HuH-7.5 (cell line): ENCODE results near the gene FKBP1A.

Experiments
- DNase-seq: peaks from one replicate; pipeline ENCODE4 v3.0.0; 2011; ENCODE audit warnings: low spot score

FKBP1A gene

DNA sequence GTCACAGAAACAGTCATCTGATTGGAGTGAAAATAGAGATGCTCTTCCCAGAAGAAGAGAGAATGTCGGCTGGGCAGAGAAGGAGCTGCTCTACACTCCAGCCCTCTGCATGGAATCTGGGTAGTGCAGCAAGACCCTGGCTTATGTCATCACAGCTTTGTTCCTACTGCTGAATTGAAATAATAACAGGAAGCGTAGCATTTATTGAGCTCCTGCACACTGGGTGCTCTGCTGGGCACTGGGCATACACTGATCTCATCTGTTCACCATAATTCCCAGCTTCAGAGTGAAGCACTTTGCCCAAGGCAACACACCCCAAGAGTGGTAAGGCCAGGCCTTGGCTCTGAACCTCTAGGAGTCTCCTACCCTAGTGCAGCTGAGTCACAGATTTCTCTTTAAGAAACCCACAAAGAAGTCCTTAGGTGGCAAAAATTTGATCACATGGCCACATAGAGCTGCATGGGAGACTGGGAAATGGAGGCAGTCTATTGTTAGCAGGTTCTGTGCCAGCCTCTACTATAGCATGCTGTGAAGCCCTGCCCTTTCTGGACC is 60.0 kb downstream of the FKBP1A start:
- no peak for DNase-seq

DNA sequence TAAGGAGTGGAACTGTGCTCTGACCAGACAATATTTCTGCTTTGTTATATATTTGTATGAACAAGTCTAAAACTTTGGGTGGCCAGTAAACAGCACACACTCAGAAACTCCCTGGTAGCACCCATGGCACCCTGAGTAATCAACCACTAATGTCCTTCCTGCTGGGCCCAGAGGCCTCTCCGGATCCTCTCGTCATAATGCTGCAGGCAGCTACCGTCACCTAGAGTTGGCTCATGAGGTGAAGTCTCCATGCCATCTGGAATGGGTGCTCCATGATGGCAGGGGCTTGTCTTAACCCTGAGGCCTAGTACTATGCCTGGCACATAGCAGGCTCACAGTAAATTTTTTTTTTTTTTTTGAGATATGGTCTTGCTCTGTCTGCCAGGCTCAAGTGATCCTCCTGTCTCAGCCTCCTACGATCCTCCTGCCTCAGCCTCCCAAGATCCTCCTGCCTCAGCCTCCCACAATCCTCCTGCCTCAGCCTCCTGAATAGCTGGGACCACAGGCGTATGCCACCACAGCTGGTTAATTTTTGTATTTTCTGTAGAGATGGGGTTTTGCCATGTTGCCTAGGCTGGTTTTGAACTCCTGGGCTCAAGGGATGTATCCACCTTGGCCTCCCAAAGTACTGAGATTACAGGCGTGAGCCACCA is 60.9 kb downstream of the FKBP1A start:
- DNase-seq, result no peak

DNA sequence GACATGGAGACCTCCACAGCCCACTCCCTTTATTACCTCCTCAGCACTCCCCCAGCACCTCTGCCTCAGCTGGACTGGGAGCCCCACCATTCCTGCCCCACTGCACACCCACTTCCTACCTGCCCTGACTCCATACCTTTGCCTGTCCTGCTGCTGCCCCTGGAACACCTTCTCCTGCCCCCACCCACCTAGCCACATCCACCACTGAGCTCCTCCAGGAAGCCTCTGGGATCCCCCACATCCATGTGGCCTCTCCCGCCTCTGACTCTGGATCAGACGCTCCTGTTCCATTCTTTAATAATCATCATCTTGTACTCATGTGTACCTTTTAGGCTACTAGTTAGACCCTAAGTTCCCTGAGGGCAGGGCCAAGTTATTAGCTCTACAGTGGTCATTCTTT is 61.8 kb downstream of the FKBP1A start:
- DNase-seq, result no peak

DNA sequence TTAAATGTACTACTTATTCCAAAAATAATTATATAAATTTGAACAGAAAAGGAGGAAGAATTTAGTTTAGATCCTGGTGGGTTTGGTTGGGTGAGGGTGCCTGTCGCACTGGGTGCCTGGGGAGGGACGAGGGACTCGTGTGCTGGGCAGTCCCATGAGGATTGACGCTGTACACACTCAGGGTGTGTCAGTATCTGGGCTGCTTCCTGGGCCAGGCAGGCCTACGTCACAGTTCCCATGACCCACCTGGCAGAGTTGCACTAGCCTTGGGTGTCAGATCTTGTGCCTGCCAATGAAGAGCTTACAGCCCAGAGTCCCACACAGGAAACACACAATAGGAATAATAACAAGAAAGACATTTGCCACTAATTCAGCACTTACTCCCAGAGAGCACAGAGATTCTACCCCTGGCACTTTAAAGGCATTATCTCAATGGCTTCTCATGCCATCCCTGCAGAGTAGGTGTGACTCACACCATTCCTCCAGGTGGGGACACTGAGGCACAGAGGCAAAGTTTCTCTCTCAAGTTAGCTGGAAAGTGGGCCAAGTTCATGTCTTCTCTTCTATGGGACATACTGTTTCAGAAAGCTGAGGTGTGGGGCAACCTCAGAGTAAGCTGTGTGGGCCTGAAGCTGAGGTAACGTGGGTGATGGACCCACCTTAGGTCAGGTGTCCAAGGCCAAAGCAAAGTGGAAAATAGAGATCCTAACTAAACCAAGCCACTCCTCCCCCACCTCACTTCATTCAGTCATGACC is 62.6 kb downstream of the FKBP1A start:
- DNase-seq, result no peak

DNA sequence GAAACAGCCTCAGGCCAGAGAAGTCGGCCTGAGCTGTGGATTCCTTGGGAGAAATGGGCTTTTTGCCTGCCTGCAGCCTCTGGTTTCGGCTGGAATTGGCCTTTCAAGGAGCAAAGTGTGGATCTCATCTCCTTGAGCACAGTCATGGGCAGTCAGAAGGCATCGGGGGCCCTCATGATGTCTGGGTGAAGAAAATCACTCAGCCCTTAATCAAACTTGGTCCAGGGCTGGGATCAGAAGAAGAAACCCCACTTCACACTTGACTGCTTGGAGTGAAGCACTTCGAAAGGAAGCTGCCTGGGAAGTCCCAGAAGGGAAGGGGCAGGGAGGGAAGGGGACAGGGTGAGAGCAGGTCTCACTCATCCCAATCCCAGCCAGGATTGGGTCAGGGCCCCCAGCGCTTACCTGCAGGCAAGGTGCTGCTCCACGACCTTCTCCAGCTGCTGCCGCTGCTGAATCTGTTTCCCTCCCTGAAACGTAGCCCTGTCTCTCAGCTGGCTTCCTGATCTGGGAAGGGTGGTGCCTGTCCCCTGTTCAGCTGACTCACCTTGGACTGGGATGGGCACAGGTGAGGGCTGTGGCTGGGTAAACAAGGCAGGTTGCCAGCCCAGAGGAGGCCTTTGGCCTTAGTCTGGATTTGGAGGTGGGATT is 64.0 kb downstream of the FKBP1A start, which contains the start of gene SDCBP2:
Gene SDCBP2 (minus strand): TSS at position 460 of the 651 bp plus-strand sequence. CDS start 8,723 bp downstream, outside the sequence.
- DNase-seq, result no peak

DNA sequence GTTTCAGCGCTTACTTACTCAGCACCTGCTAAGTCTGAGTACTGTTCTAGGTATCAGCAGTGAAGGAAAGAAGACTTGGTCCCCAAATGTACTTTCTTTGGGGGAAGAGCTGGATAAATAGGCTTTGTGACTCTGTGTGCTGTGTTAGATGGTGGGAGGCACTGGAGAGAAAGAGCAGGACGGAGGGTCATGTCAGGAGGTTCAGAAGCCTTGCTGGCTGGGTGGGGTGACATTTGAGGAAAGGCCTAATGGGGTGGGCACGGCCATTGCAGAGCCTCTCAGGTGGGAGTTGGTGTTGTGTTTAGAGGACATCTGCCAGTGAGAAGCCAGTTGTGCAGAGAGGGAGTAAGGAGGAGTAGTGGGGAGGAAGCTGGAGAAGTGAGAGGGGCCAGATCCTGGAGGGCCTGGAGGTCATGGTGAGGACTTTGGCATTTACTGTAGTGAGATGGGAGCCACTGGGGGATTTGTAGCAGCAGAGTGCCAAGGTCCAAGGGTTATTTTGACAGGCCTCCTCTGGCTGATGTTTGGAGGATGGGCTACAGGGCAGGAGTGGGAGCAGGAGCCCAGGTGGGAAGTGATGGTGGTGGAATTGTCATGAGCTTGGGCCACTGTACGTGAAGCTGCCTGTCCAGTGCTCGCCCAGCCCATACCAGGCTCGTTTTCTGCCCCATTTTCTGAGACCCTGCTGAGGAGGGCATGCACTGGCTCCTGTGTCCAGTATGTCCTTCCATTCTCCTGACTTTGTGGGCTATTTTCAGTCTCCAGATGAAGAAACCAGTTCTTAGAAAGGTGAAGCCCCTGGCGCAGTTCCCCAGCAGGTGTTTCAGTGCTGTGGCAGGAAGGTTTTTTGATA is 64.8 kb downstream of the FKBP1A start:
- DNase-seq, result peak; percentile 53

DNA sequence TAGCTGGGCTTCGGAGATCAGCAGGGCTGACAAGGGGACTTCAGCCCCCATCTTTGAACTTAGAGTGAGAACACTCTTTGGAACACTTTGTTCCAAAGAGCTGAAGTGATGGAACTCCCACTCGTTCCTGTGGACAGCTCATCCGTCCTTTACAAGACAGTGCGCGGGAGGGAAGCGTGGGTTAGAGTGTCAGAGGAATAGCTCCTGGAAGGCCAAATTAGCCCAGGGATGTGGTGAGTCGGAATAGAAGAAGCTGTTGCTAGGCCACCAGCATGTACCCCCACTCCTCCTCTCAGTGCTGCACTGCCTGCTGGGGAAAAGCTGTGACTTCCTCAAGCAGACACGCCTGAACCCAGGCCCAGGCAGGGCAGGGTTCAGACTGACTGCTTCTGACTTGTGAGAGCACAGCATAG is 65.6 kb downstream of the FKBP1A start:
- no peak for DNase-seq

DNA sequence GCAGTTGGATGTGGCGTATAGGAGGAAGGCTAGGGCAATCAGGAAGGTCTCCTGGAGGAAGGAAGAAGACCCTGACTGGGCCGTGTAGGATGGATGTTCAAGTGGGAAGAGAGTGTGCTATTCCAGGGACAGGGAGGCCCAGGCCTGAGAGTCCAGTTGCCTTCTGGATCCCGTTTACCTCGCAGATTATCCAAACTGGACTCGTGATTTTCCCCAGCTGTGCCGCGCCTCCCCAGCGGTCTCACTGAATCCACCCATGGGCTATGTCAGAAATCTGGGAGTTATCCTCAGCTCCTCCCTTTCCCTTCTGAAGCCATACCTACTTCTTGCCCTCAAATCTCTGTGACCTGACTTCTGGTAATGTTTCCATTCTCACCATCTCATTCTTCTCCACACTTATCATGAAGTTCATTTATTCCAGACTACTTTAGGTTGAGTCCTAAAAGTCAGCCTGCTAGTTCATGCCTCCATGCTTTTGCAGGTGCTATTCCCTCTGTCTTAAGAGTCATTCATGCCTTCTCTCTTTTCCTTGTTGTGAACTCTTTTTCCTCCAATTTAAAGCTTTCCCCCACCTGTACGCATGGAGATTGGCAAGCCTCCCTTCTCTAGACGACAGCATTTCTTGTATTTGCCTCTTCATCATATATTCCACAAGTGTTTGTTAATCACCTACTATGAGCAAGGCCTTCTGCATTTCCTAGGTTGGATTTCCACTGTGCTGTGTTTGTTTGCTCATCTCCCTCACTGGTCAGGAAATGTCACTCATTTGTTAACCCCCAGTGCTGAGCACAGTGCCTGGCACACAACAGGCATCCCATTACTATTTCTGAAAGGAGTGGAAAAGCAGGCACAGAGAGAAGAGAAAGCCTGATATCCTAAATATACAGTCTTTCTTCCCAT is 66.6 kb downstream of the FKBP1A start:
- DNase-seq, result no peak

DNA sequence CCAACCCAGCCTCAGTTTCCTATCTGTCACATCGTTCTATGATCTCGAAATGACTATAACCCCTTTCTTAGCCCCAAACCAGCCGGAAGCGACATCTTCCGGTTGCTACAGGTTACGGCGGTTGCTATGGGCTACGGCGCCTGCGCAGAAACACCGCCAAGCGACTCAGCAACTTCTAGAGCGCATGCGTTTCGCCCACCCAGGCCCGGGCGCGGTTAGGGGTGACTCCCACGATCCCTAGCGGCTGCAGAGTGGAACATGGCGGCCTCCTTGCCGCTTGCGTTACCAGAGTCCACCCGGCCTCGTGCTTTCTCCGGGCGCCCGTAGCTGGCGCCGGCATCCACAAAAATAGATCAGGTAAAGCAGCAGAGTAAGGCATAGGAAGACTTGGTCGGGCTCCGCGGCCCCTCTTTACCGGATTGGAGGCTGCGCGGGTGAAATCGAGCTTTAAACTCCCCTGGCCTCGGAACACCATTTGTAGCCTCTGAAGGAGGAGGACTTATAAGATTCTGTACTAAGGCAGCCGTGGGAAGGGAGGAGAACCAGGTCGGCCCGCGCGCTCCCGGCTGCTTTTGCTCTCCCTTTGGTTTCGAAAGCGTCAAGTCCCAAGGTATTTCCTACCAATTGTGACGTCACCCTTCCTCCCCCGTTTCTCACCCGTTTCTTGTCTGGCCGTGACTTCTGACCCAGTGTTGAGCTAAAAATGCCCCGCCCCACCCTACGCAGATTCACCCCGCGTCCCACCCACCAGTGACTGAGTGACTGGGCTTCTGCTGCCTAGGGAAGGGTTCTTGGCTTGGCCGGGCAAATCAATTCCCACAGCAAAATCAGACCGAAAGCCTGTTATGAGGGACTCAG is 67.5 kb downstream of the FKBP1A start:
- DNase-seq, result peak; percentile 99

DNA sequence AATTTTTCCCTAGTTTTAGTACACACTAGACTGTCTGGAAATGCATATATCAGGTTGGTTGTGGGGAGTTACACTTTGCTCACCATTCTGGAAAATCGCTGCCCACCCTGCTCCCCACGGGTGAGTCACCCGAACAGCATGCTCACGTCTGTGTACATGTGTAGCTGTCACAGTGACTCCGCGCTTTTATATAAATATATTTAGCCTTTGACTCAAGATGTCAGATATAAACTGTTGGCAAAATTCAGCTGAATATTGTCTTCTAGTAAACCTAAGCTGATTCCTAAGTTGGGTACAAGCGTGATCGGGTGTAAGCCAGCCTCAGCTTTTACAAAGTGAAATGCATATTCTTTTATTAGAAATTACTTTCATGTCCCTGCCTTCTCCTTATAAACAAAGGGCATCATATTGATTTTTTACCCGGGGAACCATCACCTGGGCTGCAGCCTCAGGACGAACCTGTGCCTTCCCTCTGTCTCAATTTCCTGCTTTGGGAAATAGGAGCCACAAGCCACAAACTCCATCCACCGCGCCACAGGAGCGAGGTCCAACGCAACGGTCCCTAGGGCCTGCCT is 68.2 kb downstream of the FKBP1A start:
- DNase-seq, result no peak

DNA sequence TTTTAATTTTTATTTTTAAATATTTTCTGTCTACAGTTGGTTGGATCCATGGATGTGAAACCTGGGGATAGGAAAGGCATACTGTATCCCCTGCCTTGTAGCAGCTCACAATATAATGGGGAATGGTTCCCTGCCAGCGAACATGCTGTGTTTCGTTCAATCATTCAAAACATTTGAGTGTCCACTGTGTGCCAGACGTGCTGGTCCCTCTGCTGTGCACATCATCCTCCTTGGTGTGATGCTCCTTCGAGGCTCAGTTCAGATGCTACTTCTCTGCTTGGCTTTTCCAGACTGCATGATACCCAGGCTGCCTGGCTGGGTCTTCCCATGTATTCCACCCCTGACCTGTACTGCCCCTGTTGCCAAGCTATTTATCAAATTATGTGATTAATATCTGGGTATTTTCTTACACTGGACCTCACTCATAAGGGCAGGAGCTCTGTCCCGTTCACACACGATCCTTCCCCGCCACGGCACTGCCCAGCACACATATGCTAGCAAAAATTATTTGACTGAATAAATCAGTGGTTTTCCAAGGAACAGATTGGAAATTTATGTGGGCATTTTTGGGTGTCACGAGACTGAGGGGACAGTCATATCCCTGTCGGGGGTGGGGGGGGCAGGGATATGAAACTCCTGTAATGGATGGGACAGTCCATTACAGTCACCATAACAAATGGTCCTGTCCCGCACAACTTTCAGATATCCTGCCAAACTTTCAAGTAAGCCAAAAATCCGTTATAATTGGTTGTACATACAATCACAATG is 68.8 kb downstream of the FKBP1A start:
- DNase-seq, result no peak

DNA sequence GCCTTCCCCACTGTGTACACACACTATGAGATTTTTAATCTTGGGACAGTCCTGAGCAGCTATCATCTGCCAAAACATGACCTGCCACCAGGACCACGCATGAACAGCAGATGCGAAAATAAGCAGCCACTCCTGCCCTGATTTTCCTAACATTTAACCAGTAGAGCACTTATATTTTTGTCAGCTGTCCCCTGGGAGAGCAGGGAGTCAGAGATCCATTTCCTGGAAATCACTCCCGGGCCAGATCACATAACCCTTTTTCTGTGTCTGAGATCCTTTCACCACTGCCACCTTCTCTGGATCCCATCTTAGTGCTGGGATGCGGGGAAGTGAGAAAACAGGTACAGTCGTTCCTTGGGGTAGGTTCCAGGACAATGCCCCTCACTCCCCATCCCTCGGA is 69.6 kb downstream of the FKBP1A start:
- no peak for DNase-seq

DNA sequence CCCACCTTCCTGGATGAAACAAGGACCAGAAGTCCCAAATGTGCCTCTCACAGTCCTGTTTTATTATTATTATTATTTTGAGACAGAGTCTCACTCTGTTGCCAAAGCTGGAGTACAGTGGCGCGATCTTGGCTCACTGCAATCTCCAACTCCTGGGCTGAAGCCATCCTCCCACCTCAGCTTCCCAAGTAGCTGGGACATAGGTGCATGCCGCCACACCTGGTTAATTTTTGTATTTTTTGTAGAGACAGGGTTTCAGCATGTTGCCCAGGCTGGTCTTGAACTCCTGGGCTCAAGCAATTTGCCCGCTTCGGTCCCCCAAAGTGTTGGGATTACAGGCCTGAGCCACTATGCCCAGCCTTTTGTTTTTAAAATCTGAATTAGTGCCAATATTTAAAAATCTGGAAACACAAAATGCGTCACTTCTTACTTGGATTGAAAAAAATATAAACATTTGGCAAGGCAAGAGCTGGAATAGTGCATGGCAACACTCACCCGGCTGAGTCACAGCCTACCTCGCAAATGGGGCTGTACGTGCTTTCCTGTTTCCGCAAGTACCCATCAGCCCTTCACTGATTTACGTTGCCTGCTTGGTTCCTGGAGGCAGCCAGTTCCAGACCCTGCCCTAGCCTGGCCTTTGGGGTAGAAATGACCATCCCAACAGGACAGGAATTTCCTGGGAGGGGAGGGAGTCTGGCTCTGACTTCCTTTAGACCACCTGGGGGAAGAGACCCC is 70.2 kb downstream of the FKBP1A start:
- no peak for DNase-seq

DNA sequence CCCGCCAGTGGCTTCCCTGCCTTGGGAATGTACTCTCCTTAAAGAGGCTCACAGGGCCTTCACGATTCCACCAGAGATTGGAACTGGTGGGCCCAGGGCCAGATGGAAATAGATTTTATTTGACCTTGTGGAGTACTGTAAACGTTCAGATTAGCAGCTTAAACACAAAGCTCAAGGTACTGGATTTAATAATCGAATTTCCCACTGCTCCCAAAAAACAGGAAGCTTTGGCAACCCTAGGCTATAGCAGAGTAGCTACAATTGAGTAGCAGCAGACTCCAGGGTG is 71.3 kb downstream of the FKBP1A start:
- DNase-seq, result no peak

DNA sequence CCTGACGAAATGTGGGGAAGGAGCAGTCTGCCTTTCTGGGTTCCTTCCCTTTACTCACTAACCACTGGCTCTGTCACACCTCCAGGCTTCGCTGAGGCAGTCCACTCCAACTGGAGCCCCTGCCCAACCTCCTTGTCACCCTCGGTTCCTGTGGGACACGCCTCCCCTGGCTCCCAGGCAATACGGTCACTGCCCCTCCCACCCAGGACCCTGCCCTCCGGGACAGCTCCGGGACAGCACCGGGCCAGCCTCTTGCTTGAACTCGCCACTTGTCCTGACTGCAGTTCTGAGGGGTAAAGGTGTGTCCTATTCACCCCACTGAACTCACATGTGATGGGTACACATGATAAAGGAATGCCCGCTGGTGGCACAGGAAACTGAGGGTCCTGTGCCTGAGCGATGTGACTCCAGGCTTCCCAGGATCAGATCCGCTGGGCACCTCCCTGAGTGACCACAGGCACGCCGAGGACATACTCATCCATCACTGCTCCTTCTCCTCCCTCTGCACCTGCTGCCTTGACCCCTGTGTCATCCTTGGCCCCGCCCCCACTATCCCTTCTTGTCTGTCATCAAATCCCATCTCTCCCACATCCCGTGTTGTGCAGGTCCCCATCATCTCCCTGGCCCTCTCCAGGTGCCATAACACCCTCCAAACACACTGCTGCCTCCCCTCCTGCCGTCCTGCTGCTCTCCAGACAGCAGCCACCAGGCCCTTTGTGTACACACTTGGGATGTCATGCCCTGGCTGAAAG is 71.8 kb downstream of the FKBP1A start:
- DNase-seq, result no peak

DNA sequence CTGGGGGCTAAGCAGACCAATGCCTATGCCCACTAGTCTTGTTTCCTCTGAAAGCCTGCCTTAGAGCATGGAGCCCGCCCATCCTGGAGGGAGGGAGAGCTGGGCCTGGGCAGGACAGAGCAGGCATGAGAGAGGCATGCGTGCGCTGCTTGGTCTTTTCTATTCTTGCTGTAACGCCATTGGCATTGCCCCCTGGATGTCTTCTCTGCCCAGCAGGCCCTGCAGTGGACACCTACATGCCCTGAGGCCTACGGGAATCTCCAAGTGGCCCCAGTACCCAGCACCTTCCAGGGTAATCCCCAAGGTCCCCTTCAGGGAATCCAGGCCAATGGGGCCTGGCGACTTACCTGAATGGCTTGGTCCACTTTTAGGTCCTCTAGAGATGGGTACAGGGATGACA is 72.8 kb downstream of the FKBP1A start:
- DNase-seq, result no peak

DNA sequence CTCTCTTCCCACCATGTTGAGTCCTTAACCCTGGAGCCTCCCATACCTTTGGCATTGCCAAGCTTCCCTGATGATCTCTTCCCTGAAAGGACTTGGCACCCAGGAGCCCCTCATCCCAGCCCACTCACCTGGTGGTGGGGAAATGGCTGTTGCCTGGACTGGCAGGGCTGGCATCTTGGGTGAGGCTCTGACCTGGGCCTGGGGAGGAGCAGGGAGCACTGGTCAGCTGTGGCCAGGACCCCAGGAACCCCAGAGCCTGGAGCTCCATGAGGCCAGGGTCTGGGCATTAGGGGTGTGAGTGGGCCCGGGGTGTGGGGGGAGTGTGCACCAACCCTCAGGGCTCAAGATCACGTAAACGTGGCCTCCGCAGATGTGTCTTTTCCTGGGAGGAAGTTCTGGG is 73.4 kb downstream of the FKBP1A start:
- DNase-seq, result no peak

DNA sequence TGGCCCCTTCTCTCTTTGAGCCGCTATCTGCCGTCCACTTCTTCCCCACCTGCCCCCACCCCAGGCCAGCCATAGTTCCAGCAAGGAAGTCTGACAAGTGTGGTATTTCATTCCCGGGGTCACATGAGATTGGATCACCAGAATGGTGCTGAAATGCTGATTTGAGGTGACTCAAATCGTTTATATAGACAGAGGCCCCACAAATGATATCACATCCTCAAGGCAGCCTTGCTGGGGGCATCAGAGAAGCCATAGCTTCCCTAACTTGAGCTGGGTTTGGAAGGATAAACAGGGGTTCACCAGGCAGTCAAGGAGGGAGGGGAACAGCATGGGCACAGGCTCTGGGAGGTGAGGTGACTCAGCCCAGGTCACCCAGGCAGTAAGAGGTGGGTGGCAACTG is 73.8 kb downstream of the FKBP1A start:
- DNase-seq, result no peak
